Measurements from ENCODE around the gene RBFA.

Gene RBFA

GRCh38 chr18:80029690-80030089, 4.5 kb upstream of the RBFA start:
- DNase-seq: no peak

- DNase-seq: no peak
Observed at GRCh38 chr18:80033181-80034067, 810 bp upstream of the RBFA start.

GRCh38 chr18:80034852-80035406, 695 bp downstream of the RBFA start:
- no peak for DNase-seq

- DNase-seq: no peak
Observed at GRCh38 chr18:80035997-80036396, 1.8 kb downstream of the RBFA start.

GRCh38 chr18:80037300-80037699, 3.1 kb downstream of the RBFA start:
- no peak for DNase-seq

- no peak for DNase-seq
Observed at GRCh38 chr18:80037869-80038630, 3.8 kb downstream of the RBFA start.

GRCh38 chr18:80040515-80040914, 6.3 kb downstream of the RBFA start:
- no peak for DNase-seq

- DNase-seq: no peak
Observed at GRCh38 chr18:80041424-80041823, 7.2 kb downstream of the RBFA start.

GRCh38 chr18:80042785-80043184, 8.6 kb downstream of the RBFA start:
- no peak for DNase-seq

- DNase-seq: no peak
Observed at GRCh38 chr18:80044072-80044471, 9.8 kb downstream of the RBFA start.

GRCh38 chr18:80046011-80046410, 11.8 kb downstream of the RBFA start:
- no peak for DNase-seq

GRCh38 chr18:80046431-80046830, 12.2 kb downstream of the RBFA start:
- DNase-seq: no peak

GRCh38 chr18:80046961-80047541, 12.8 kb downstream of the RBFA start:
- no peak for DNase-seq

- no peak for DNase-seq
Observed at GRCh38 chr18:80050797-80051196, 16.6 kb downstream of the RBFA start.

- no peak for DNase-seq
Observed at GRCh38 chr18:80056095-80056494, 21.9 kb downstream of the RBFA start.

GRCh38 chr18:80059945-80060344, 25.7 kb downstream of the RBFA start:
- DNase-seq: no peak

- no peak for DNase-seq
Observed at GRCh38 chr18:80065705-80066104, 31.5 kb downstream of the RBFA start.

- DNase-seq: no peak
Observed at GRCh38 chr18:80067321-80067720, 33.1 kb downstream of the RBFA start.

GRCh38 chr18:80067897-80068296, 33.7 kb downstream of the RBFA start:
- DNase-seq: no peak

- no peak for DNase-seq
Observed at GRCh38 chr18:80068571-80069272, 34.5 kb downstream of the RBFA start.

GRCh38 chr18:80070825-80071224, 36.6 kb downstream of the RBFA start:
- no peak for DNase-seq

- no peak for DNase-seq
Observed at GRCh38 chr18:80074183-80074582, 39.9 kb downstream of the RBFA start.

GRCh38 chr18:80074697-80075096, 40.5 kb downstream of the RBFA start:
- no peak for DNase-seq
